Measurements from ENCODE around the gene TMBIM4.
A peak's percentile ranks its signal among the peaks of the same experiment; 100 is the strongest.
"Not testable (repeated sequence)": the region's sequence is repeated elsewhere in the genome, so short reads cannot be mapped to it uniquely, and the experiment has no call there.

The TMBIM4 gene

GRCh38 chr12:66169221-66170170 is at the start of gene TMBIM4:
TSS of gene TMBIM4 (minus strand) at chr12:66169996. CDS start at chr12:66169951, 45 bp downstream.
- H3K36me3 ChIP-seq (ENCODE audit: control insufficient read depth, low read length) = peaks cover 42% of the 10 kb centered on the region
- H4K20me1 ChIP-seq (ENCODE audit: control insufficient read depth, insufficient read depth, low read depth, low read length) = no peaks in the 10 kb centered on the region
- H3K4me1 ChIP-seq (ENCODE audit: control insufficient read depth, low read length) = peaks cover 15% of the 10 kb centered on the region
- peaks cover 7% of the 10 kb centered on the region for H3F3A ChIP-seq (ENCODE audit: control insufficient read depth, insufficient read depth)
- TF ChIP-seq CTCF (IDR thresholded peaks at IDR 0.05; ENCODE audit: low read depth, low read length, poor library complexity, severe bottlenecking) (peak; percentile 61), EZH2phosphoT487 (IDR thresholded peaks at IDR 0.05; ENCODE audit: borderline replicate concordance, low read length) (no peak)
- H3K9me3 ChIP-seq (ENCODE audit: control insufficient read depth, insufficient read depth, low read length) = peaks cover 22% of the 10 kb centered on the region
- peak within 1 kb of the TSS; percentile 92 for H3K27ac ChIP-seq (ENCODE audit: low read depth, low read length)
- H3K4me3 ChIP-seq (ENCODE audit: low read length) = peak within 1 kb of the TSS; percentile 82
- peaks cover 46% of the 10 kb centered on the region for H3K79me2 ChIP-seq (ENCODE audit: control insufficient read depth, low read length)
- H3K27me3 ChIP-seq (ENCODE audit: control insufficient read depth, low read length) = no peaks in the 10 kb centered on the region
- peak within 1 kb of the TSS; percentile 77 for H3K4me2 ChIP-seq (ENCODE audit: low read length)
- no peaks in the 10 kb centered on the region for H3K9me2 ChIP-seq (replicated peaks; ENCODE audit: control insufficient read depth, low read length)

GRCh38 chr12:66217342-66217917 is 47.6 kb upstream of the TMBIM4 start:
- H3F3A ChIP-seq (ENCODE audit: control insufficient read depth, insufficient read depth) = no peaks in the 10 kb centered on the region
- no peaks in the 10 kb centered on the region for H3K27me3 ChIP-seq (ENCODE audit: control insufficient read depth, low read length)
- H3K36me3 ChIP-seq (ENCODE audit: control insufficient read depth, low read length) = no peaks in the 10 kb centered on the region
- no peaks in the 10 kb centered on the region for H4K20me1 ChIP-seq (ENCODE audit: control insufficient read depth, insufficient read depth, low read depth, low read length)
- H3K9me2 ChIP-seq (replicated peaks; ENCODE audit: control insufficient read depth, low read length) = no peaks in the 10 kb centered on the region
- H3K4me1 ChIP-seq (ENCODE audit: control insufficient read depth, low read length) = peaks cover 20% of the 10 kb centered on the region
- peak overlapping the region; percentile 23; the same call in 1 of the 2 replicates for H3K4me3 ChIP-seq (ENCODE audit: low read length)
- peak overlapping the region; percentile 57 for H3K4me2 ChIP-seq (ENCODE audit: low read length)
- no peaks in the 10 kb centered on the region for H3K79me2 ChIP-seq (ENCODE audit: control insufficient read depth, low read length)
- peaks cover 17% of the 10 kb centered on the region; the same call in 1 of the 2 replicates for H3K9me3 ChIP-seq (ENCODE audit: control insufficient read depth, insufficient read depth, low read length)
- no peak for TF ChIP-seq CTCF (IDR thresholded peaks at IDR 0.05; ENCODE audit: low read depth, low read length, poor library complexity, severe bottlenecking)
- TF ChIP-seq EZH2phosphoT487 (IDR thresholded peaks at IDR 0.05; ENCODE audit: borderline replicate concordance, low read length) = no peak
- peak overlapping the region; percentile 36; the same call in 1 of the 2 replicates for H3K27ac ChIP-seq (ENCODE audit: low read depth, low read length)

GRCh38 chr12:66213011-66213410 is 43.2 kb upstream of the TMBIM4 start:
- not testable (repeated sequence) for H3K9me3 ChIP-seq (ENCODE audit: control insufficient read depth, insufficient read depth, low read length); H3F3A ChIP-seq (ENCODE audit: control insufficient read depth, insufficient read depth); H4K20me1 ChIP-seq (ENCODE audit: control insufficient read depth, insufficient read depth, low read depth, low read length); H3K4me2 ChIP-seq (ENCODE audit: low read length); H3K36me3 ChIP-seq (ENCODE audit: control insufficient read depth, low read length); H3K79me2 ChIP-seq (ENCODE audit: control insufficient read depth, low read length); H3K9me2 ChIP-seq (replicated peaks; ENCODE audit: control insufficient read depth, low read length); H3K27ac ChIP-seq (ENCODE audit: low read depth, low read length); H3K4me3 ChIP-seq (ENCODE audit: low read length); H3K27me3 ChIP-seq (ENCODE audit: control insufficient read depth, low read length)
- peaks cover 22% of the 10 kb centered on the region for H3K4me1 ChIP-seq (ENCODE audit: control insufficient read depth, low read length)

- not testable (repeated sequence) for H4K20me1 ChIP-seq (ENCODE audit: control insufficient read depth, insufficient read depth, low read depth, low read length); H3K9me2 ChIP-seq (replicated peaks; ENCODE audit: control insufficient read depth, low read length); H3K4me2 ChIP-seq (ENCODE audit: low read length); H3K79me2 ChIP-seq (ENCODE audit: control insufficient read depth, low read length); H3K4me1 ChIP-seq (ENCODE audit: control insufficient read depth, low read length); H3K27me3 ChIP-seq (ENCODE audit: control insufficient read depth, low read length); H3K36me3 ChIP-seq (ENCODE audit: control insufficient read depth, low read length); H3F3A ChIP-seq (ENCODE audit: control insufficient read depth, insufficient read depth); H3K9me3 ChIP-seq (ENCODE audit: control insufficient read depth, insufficient read depth, low read length); H3K27ac ChIP-seq (ENCODE audit: low read depth, low read length); H3K4me3 ChIP-seq (ENCODE audit: low read length)
These were observed 41.8 kb upstream of the TMBIM4 start for GRCh38 chr12:66211573-66211972.

Measured in DOHH2 (cell line).